Measurements from ENCODE around the gene MOXD1. TPM values are rescaled to one million over a fixed set of nuclear protein-coding genes. Genes with fewer than 3 reads are reported as not detected.

Gene MOXD1
- total RNA-seq, 1 donor from 2014 or later, result 83.6 TPM

DNA sequence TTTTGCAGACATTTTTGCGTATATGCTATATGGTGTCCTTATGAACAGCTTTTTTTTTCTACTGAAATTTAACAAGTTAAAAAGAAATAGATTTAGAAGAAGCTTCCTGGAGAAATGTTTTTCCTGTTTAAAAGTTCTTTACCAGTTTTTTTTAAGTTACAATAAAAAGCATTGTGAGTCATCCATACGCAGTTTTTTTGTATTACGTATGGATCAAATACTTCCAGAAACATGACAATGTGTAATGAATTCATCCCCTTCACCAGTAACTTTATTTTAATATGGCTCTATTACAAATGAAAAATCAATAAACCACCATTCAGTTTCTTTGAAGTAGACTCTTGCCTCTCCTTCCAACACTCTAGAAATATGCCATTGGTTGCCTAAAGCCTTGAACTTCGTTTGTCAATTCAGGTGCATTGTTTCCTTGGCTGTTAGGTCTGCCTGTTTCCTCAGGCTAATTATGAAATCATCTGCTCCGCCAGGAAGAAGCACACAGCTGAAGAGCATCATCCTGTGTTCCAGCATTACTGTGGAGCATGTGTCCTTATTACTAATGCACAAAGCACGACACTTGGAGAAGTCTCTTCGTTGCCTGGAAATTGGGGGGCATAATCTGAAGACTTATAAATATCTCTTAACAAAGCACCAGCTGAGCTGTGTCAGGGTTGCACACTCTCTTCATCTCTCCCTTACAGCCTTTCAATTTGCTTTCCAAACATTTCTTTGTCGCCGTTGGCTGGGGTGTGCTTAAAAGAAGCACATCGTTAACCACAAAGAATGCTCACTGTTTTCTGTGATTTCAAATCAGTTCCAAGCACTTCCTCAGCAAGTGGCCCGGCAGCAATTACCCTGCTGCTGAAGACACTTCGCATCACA, 9.6 kb downstream of the MOXD1 start:
- no peak for DNase-seq (ENCODE audit: low read depth, low spot score)

DNA sequence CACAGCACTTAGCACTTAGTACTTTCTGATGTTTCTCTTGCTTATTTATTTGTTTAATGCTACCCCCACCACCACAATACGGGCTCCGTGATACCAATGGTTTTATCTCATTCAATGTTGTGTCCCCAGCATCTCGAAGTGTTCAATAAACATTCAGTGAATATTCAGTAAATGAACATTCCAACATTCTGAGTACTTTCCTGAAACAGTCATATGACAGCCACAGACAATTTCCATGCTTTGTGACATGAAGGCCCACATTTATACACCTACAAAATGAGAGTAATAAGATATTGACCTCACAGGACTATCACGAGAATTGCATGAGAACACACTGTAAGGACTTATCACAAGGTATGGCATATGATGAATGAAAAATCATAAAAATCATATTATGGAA, 10.8 kb downstream of the MOXD1 start:
- Mint-ChIP-seq H3K27me3 (ENCODE audit: low read depth) (no peaks in the 10 kb centered on the region), H3K36me3 (ENCODE audit: low read depth) (peaks cover 28% of the 10 kb centered on the region), H3K27ac (ENCODE audit: unreplicated experiment) (no peak overlapping the region), H3K9me3 (peaks cover 14% of the 10 kb centered on the region), H3K4me3 (no peak overlapping the region), H3K4me1 (peaks cover 44% of the 10 kb centered on the region)
- no peak for DNase-seq (ENCODE audit: low read depth, low spot score)
- TF ChIP-seq, protein P1, sequence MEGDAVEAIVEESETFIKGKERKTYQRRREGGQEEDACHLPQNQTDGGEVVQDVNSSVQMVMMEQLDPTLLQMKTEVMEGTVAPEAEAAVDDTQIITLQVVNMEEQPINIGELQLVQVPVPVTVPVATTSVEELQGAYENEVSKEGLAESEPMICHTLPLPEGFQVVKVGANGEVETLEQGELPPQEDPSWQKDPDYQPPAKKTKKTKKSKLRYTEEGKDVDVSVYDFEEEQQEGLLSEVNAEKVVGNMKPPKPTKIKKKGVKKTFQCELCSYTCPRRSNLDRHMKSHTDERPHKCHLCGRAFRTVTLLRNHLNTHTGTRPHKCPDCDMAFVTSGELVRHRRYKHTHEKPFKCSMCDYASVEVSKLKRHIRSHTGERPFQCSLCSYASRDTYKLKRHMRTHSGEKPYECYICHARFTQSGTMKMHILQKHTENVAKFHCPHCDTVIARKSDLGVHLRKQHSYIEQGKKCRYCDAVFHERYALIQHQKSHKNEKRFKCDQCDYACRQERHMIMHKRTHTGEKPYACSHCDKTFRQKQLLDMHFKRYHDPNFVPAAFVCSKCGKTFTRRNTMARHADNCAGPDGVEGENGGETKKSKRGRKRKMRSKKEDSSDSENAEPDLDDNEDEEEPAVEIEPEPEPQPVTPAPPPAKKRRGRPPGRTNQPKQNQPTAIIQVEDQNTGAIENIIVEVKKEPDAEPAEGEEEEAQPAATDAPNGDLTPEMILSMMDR (conservative IDR thresholded peaks at IDR 0.05), result no peak

More for the DNA sequence above, 9.6 kb downstream of the MOXD1 start:
- Mint-ChIP-seq H3K27me3 (ENCODE audit: low read depth) (no peaks in the 10 kb centered on the region), H3K9me3 (peaks cover 21% of the 10 kb centered on the region), H3K4me1 (peaks cover 44% of the 10 kb centered on the region), H3K36me3 (ENCODE audit: low read depth) (peaks cover 37% of the 10 kb centered on the region), H3K27ac (ENCODE audit: unreplicated experiment) (peak overlapping the region; percentile 94), H3K4me3 (peak overlapping the region; percentile 62)
- TF ChIP-seq, protein P1 (conservative IDR thresholded peaks at IDR 0.05), result no peak

DNA sequence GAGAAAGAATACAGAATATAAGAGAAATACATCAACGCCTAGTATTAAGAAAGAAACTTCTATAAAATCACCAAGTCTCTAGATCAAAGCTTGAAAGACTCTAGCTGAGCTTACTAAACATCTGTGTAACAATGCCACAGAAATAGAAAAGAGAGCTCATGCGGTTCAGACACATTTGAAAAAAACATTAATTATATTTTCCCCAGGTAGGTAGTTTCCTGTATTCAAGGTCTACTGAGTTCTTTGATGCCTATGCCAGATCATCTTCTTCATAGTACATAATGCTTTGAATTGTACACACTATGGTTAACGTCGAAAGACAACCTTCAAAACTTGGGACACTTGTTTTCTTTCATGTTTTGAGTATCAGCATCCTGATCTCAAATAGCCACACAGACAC, 11.3 kb downstream of the MOXD1 start:
- Mint-ChIP-seq H3K9me3 (peaks cover 9% of the 10 kb centered on the region), H3K27ac (ENCODE audit: unreplicated experiment) (no peak overlapping the region), H3K27me3 (ENCODE audit: low read depth) (no peaks in the 10 kb centered on the region), H3K36me3 (ENCODE audit: low read depth) (peaks cover 25% of the 10 kb centered on the region), H3K4me1 (peaks cover 45% of the 10 kb centered on the region), H3K4me3 (no peak overlapping the region)
- TF ChIP-seq, protein P1 (conservative IDR thresholded peaks at IDR 0.05), result no peak
- DNase-seq (ENCODE audit: low read depth, low spot score), result no peak

DNA sequence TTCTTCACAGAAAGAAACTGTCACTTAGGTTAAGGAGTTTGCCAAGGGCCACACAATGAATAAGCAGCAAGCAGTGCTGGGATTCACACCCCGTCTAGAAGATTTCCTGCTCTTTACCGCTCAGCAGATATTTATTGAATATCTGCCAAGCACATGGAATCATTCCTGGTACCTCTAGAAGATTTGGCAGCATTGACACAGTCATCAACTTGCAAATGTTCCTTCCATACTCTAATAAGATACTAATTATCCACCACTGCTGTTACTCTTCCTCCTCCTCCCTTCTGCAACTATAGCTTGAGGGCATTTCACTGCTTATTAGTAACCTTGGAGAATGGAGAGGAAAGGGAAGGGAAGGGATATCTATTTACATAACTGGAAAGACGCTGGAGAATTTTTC, 13.0 kb downstream of the MOXD1 start:
- TF ChIP-seq, protein P1 (conservative IDR thresholded peaks at IDR 0.05), result no peak
- DNase-seq (ENCODE audit: low read depth, low spot score), result no peak
- Mint-ChIP-seq H3K9me3 (no peaks in the 10 kb centered on the region), H3K36me3 (ENCODE audit: low read depth) (peaks cover 13% of the 10 kb centered on the region), H3K4me1 (peaks cover 39% of the 10 kb centered on the region), H3K27ac (ENCODE audit: unreplicated experiment) (no peak overlapping the region), H3K4me3 (no peak overlapping the region), H3K27me3 (ENCODE audit: low read depth) (no peaks in the 10 kb centered on the region)

DNA sequence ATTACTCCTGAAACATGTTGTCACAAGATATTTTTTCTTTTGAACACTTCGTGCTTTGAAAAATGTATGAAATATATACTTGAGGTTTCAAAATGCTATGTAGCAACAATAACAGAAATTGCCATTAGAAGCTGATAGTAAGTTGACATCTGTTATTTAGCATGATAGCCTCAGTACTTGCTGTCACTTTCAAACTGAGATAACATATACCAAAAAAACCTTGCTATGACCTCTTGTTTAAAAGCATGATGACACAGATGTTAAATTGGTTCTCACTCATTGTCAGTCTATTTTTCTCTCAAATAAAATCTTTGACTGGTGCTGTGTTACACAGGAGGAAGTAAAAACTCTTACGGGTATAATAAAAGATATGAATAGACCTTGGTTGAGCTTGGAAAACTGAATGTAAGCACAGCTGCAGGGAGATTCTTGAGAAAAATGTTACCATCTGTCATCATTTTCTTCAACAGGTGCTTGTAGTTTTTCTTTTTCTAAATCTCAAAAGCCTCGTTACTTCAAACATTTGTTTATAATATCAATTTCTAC, 18.6 kb downstream of the MOXD1 start:
- H3K4me3 Mint-ChIP-seq, result no peak overlapping the region
- peaks cover 23% of the 10 kb centered on the region for H3K4me1 Mint-ChIP-seq
- peaks cover 30% of the 10 kb centered on the region for H3K36me3 Mint-ChIP-seq (ENCODE audit: low read depth)
- DNase-seq (ENCODE audit: low read depth, low spot score), result no peak
- no peaks in the 10 kb centered on the region for H3K27me3 Mint-ChIP-seq (ENCODE audit: low read depth)
- TF ChIP-seq, protein P1 (conservative IDR thresholded peaks at IDR 0.05), result no peak
- H3K27ac Mint-ChIP-seq (ENCODE audit: unreplicated experiment), result no peak overlapping the region
- peaks cover 10% of the 10 kb centered on the region for H3K9me3 Mint-ChIP-seq
